GM08714 (cell line): ENCODE data around the gene LHX4.

Experiments used
- H3K4me3 ChIP-seq: fragments of 200-500 bp; sonication (Bioruptor generic); 2 replicates; pipeline ENCODE4 v1.5.1; 2014; ENCODE audit warnings: mild to moderate bottlenecking, low read length, inconsistent platforms
- ZNF274 ChIP-seq: IDR thresholded peaks from 2 replicates; pipeline ENCODE4 v1.6.1; 2012; ENCODE audit warnings: mild to moderate bottlenecking, low read depth, low read length

Gene LHX4

GRCh38 chr1:180311011-180311730 is 81.1 kb downstream of the LHX4 start:
- TF ChIP-seq ZNF274, result no peak
- no peak overlapping the region for H3K4me3 ChIP-seq

GRCh38 chr1:180312926-180313325 is 82.9 kb downstream of the LHX4 start:
- TF ChIP-seq ZNF274, result no peak
- no peak overlapping the region for H3K4me3 ChIP-seq

GRCh38 chr1:180327089-180327488 is 97.0 kb downstream of the LHX4 start:
- TF ChIP-seq ZNF274, result no peak

More at GRCh38 chr1:180327089-180327488, 97.0 kb downstream of the LHX4 start:
- no peak overlapping the region for H3K4me3 ChIP-seq
